NCI-H2081 (cell line): ENCODE data around the gene ZFYVE26.

Experiments
- DNase-seq, 2 experiments: peaks; one replicate each; lab custom pipeline; 2025; lab: John Stamatoyannopoulos, UW

The ZFYVE26 gene

GRCh38 chr14:67815573-67816225 is 691 bp downstream of the ZFYVE26 start:
- DNase-seq, result no peak

- DNase-seq, result no peak
Observed at GRCh38 chr14:67814821-67815220, 1.6 kb downstream of the ZFYVE26 start.

GRCh38 chr14:67806246-67806645 is 10.1 kb downstream of the ZFYVE26 start:
- no peak for DNase-seq

GRCh38 chr14:67800743-67801142 is 15.6 kb downstream of the ZFYVE26 start:
- DNase-seq, result no peak

- DNase-seq, result no peak
Observed at GRCh38 chr14:67798731-67799130, 17.7 kb downstream of the ZFYVE26 start.

- DNase-seq, result no peak
Observed at GRCh38 chr14:67787673-67788072, 28.7 kb downstream of the ZFYVE26 start.

- no peak for DNase-seq
Observed at GRCh38 chr14:67785270-67786109, 30.9 kb downstream of the ZFYVE26 start.

- no peak for DNase-seq
Observed at GRCh38 chr14:67784244-67784823, 32.1 kb downstream of the ZFYVE26 start.

- DNase-seq, result no peak
Observed at GRCh38 chr14:67782090-67782489, 34.3 kb downstream of the ZFYVE26 start.

- DNase-seq, result no peak
Observed at GRCh38 chr14:67778792-67779191, 37.6 kb downstream of the ZFYVE26 start.

- no peak for DNase-seq
Observed at GRCh38 chr14:67776653-67777322, 39.6 kb downstream of the ZFYVE26 start.

- no peak for DNase-seq
Observed at GRCh38 chr14:67773844-67774377, 42.5 kb downstream of the ZFYVE26 start.

- no peak for DNase-seq
Observed at GRCh38 chr14:67768219-67768618, 48.2 kb downstream of the ZFYVE26 start.

- no peak for DNase-seq
Observed at GRCh38 chr14:67766035-67766680, 50.2 kb downstream of the ZFYVE26 start.

GRCh38 chr14:67765192-67765834 is 51.1 kb downstream of the ZFYVE26 start:
- DNase-seq, result no peak

GRCh38 chr14:67764496-67764895 is 51.9 kb downstream of the ZFYVE26 start:
- no peak for DNase-seq

- DNase-seq, result no peak
Observed at GRCh38 chr14:67763158-67763822, 53.1 kb downstream of the ZFYVE26 start.

GRCh38 chr14:67762051-67762450 is 54.3 kb downstream of the ZFYVE26 start:
- DNase-seq, result no peak

GRCh38 chr14:67759916-67760315 is 56.5 kb downstream of the ZFYVE26 start:
- no peak for DNase-seq

GRCh38 chr14:67757175-67757574 is 59.2 kb downstream of the ZFYVE26 start:
- no peak for DNase-seq

GRCh38 chr14:67756496-67756895 is 59.9 kb downstream of the ZFYVE26 start:
- DNase-seq, result no peak
